HL-60 (cell line): Measurements from ENCODE around the gene EOGT.

ENCODE experiments used
- DNase-seq, 2 experiments: peaks; one replicate each; pipeline ENCODE4 v3.0.0-alpha.2; 2010 to 2020; ENCODE audit warnings: low read depth in 1 of 2, low spot score in 1 of 2
- H3K27ac ChIP-seq: fragments of 250-450 bp; sonication (Bioruptor Pico); replicated peaks from 2 replicates; pipeline ENCODE4 v1.5.1; 2020; ENCODE audit warnings: mild to moderate bottlenecking, moderate library complexity
- H3K27me3 ChIP-seq: fragments of 250-450 bp; sonication (Bioruptor Pico); 2 replicates; pipeline ENCODE4 v1.5.1; 2021; ENCODE audit warnings: mild to moderate bottlenecking, moderate library complexity; ENCODE audit not compliant: insufficient read depth, poor library complexity, severe bottlenecking
- H3K4me3 ChIP-seq: replicated peaks from 2 replicates; pipeline ENCODE4 v1.5.1; 2011; ENCODE audit warnings: mild to moderate bottlenecking, control low read depth, low read length; ENCODE audit not compliant: insufficient read depth
- GABPA ChIP-seq: IDR thresholded peaks from 2 replicates; pipeline ENCODE4 v1.6.1; 2012; ENCODE audit warnings: low read depth
- POLR2AphosphoS5 ChIP-seq: IDR thresholded peaks from 2 replicates; pipeline ENCODE4 v1.6.1; 2012; ENCODE audit warnings: low read depth
- SPI1 ChIP-seq: IDR thresholded peaks from 2 replicates; pipeline ENCODE4 v1.6.1; 2012; ENCODE audit warnings: low read depth, mild to moderate bottlenecking, borderline replicate concordance
- TF ChIP-seq, protein P1 (sequence below): IDR thresholded peaks from one replicate; pipeline ENCODE4 v1.5.1; 2011; ENCODE audit warnings: low read length, control low read depth, inconsistent platforms; ENCODE audit not compliant: insufficient read depth
- TF ChIP-seq, protein P2 (sequence below): IDR thresholded peaks from 2 replicates; pipeline ENCODE4 v1.6.1; 2012; ENCODE audit warnings: low read depth; ENCODE audit not compliant: insufficient replicate concordance

The EOGT gene

DNA sequence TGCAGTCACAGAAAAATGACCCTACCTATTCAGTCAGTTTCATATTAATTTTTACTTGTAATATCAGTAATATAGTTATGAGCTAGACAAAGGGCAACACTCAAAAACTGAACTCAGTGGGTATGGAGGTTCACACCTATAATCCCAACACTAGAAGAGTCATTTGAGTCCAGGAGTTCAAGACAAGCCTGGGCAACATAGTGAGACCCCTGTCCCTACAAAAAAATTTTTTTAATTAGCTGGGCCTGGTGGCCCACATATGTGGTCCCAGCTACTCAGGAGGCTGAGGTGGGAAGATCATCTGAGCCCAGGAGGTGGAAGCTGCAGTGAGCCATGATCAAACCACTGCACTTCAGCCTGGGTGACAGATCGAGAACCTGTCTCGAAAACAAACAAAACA lies 35.5 kb upstream of the EOGT start:
- DNase-seq = no peak
- no peak overlapping the region for H3K27ac ChIP-seq
- H3K4me3 ChIP-seq = no peak overlapping the region
- TF ChIP-seq, protein P1, sequence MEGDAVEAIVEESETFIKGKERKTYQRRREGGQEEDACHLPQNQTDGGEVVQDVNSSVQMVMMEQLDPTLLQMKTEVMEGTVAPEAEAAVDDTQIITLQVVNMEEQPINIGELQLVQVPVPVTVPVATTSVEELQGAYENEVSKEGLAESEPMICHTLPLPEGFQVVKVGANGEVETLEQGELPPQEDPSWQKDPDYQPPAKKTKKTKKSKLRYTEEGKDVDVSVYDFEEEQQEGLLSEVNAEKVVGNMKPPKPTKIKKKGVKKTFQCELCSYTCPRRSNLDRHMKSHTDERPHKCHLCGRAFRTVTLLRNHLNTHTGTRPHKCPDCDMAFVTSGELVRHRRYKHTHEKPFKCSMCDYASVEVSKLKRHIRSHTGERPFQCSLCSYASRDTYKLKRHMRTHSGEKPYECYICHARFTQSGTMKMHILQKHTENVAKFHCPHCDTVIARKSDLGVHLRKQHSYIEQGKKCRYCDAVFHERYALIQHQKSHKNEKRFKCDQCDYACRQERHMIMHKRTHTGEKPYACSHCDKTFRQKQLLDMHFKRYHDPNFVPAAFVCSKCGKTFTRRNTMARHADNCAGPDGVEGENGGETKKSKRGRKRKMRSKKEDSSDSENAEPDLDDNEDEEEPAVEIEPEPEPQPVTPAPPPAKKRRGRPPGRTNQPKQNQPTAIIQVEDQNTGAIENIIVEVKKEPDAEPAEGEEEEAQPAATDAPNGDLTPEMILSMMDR = no peak
- TF ChIP-seq, protein P2, sequence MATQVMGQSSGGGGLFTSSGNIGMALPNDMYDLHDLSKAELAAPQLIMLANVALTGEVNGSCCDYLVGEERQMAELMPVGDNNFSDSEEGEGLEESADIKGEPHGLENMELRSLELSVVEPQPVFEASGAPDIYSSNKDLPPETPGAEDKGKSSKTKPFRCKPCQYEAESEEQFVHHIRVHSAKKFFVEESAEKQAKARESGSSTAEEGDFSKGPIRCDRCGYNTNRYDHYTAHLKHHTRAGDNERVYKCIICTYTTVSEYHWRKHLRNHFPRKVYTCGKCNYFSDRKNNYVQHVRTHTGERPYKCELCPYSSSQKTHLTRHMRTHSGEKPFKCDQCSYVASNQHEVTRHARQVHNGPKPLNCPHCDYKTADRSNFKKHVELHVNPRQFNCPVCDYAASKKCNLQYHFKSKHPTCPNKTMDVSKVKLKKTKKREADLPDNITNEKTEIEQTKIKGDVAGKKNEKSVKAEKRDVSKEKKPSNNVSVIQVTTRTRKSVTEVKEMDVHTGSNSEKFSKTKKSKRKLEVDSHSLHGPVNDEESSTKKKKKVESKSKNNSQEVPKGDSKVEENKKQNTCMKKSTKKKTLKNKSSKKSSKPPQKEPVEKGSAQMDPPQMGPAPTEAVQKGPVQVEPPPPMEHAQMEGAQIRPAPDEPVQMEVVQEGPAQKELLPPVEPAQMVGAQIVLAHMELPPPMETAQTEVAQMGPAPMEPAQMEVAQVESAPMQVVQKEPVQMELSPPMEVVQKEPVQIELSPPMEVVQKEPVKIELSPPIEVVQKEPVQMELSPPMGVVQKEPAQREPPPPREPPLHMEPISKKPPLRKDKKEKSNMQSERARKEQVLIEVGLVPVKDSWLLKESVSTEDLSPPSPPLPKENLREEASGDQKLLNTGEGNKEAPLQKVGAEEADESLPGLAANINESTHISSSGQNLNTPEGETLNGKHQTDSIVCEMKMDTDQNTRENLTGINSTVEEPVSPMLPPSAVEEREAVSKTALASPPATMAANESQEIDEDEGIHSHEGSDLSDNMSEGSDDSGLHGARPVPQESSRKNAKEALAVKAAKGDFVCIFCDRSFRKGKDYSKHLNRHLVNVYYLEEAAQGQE = no peak
- no peak for TF ChIP-seq POLR2AphosphoS5
- TF ChIP-seq SPI1 = no peak
- no peak for TF ChIP-seq GABPA
- no peaks in the 10 kb centered on the region for H3K27me3 ChIP-seq

GRCh38 chr3:69044608-69045007 lies 31.1 kb upstream of the EOGT start:
- H3K27ac ChIP-seq = no peak overlapping the region
- TF ChIP-seq POLR2AphosphoS5 (no peak), SPI1 (no peak)
- TF ChIP-seq, protein P1 = no peak
- TF ChIP-seq, protein P2 = no peak
- no peak for DNase-seq
- H3K27me3 ChIP-seq = no peaks in the 10 kb centered on the region
- no peak overlapping the region for H3K4me3 ChIP-seq

- no peaks in the 10 kb centered on the region for H3K27me3 ChIP-seq
- no peak overlapping the region for H3K4me3 ChIP-seq
- no peak overlapping the region for H3K27ac ChIP-seq
- peak in 1 of 2 experiments; percentile 20 for DNase-seq
- TF ChIP-seq GABPA (no peak), SPI1 (no peak), POLR2AphosphoS5 (no peak)
- TF ChIP-seq, protein P2 = no peak
- TF ChIP-seq, protein P1 = no peak
These were observed 20.0 kb upstream of the EOGT start for GRCh38 chr3:69033470-69033869.
